GM18508 (cell line): ENCODE results near the gene JMJD6.

Experiments
- ATAC-seq: cut with Tn5 transposase; IDR thresholded peaks from one replicate; pipeline ENCODE4 v1.9.1; 2021; ENCODE audit warnings: moderate number of reproducible peaks; ENCODE audit not compliant: insufficient read depth, unreplicated experiment

Gene JMJD6

GRCh38 chr17:76683011-76683755 lies 43.2 kb downstream of the JMJD6 start:
- no peak for ATAC-seq

GRCh38 chr17:76682296-76682695 lies 44.1 kb downstream of the JMJD6 start:
- no peak for ATAC-seq

GRCh38 chr17:76681222-76682137 lies 44.9 kb downstream of the JMJD6 start:
- ATAC-seq = no peak

- no peak for ATAC-seq
These were observed 47.2 kb downstream of the JMJD6 start for GRCh38 chr17:76679239-76679638.

GRCh38 chr17:76678330-76678729 lies 48.1 kb downstream of the JMJD6 start:
- no peak for ATAC-seq

- no peak for ATAC-seq
These were observed 49.0 kb downstream of the JMJD6 start for GRCh38 chr17:76677406-76677805.

- no peak for ATAC-seq
These were observed 49.8 kb downstream of the JMJD6 start for GRCh38 chr17:76676629-76677028.

- no peak for ATAC-seq
These were observed 50.8 kb downstream of the JMJD6 start for GRCh38 chr17:76675648-76676047.

- ATAC-seq = no peak
These were observed 51.8 kb downstream of the JMJD6 start for GRCh38 chr17:76674600-76674999.

GRCh38 chr17:76673729-76674128 lies 52.7 kb downstream of the JMJD6 start:
- no peak for ATAC-seq

GRCh38 chr17:76672892-76673291 lies 53.5 kb downstream of the JMJD6 start:
- no peak for ATAC-seq

- no peak for ATAC-seq
These were observed 54.0 kb downstream of the JMJD6 start for GRCh38 chr17:76672270-76672851.

- no peak for ATAC-seq
These were observed 54.5 kb downstream of the JMJD6 start for GRCh38 chr17:76671912-76672262.

- ATAC-seq = peak; percentile 86
These were observed 55.1 kb downstream of the JMJD6 start for GRCh38 chr17:76671123-76671911.

GRCh38 chr17:76670718-76671122 lies 55.7 kb downstream of the JMJD6 start:
- no peak for ATAC-seq

- ATAC-seq = no peak
These were observed 56.2 kb downstream of the JMJD6 start for GRCh38 chr17:76670020-76670717.
